Gastrocnemius medialis (tissue), 4 donors: ENCODE measurements around the gene GMPR2.

Experiments used
- POLR2A ChIP-seq, 2 donors: fragments of 450-650 bp; IDR thresholded peaks; one replicate each; pipeline ENCODE4 v1.6.1; 2017; ENCODE audit warnings: antibody characterized with exemption in 2 of 2, mild to moderate bottlenecking in 2 of 2, moderate library complexity in 2 of 2
- TF ChIP-seq, protein P1 (sequence below), 5 experiments: fragments of 450-650 bp in 3 of 5; fragments of 200-600 bp in 2 of 5; sonication (generic) in 2 of 5; IDR thresholded peaks in 4 of 5; conservative IDR thresholded peaks in 1 of 5; 1 replicate in 4 of 5; 2 replicates in 1 of 5; pipeline ENCODE4 v1.5.1; 2016 to 2019; ENCODE audit warnings: antibody characterized with exemption in 5 of 5, mild to moderate bottlenecking in 3 of 5, moderate library complexity in 3 of 5

DNA sequence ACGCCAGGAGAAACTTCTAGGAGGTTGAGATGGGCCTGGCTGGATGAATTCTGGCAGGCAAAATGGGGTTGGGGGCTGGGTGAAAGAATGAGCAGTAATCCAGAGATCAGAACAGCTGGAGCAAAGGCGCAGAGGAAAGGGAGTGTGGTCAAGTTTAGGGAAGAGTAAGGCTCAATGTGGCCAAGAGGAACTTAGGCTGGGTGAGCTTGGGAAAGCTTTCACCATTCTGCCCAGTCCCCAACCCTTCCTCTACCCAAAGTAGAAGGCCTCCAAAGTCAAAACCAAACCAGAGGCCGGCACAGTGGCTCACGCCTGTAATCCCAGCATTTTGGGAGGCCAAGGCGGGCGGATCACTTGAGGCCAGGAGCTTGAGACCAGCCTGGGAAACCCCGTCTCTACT is 48.9 kb downstream of the GMPR2 start:
- TF ChIP-seq, protein P1, sequence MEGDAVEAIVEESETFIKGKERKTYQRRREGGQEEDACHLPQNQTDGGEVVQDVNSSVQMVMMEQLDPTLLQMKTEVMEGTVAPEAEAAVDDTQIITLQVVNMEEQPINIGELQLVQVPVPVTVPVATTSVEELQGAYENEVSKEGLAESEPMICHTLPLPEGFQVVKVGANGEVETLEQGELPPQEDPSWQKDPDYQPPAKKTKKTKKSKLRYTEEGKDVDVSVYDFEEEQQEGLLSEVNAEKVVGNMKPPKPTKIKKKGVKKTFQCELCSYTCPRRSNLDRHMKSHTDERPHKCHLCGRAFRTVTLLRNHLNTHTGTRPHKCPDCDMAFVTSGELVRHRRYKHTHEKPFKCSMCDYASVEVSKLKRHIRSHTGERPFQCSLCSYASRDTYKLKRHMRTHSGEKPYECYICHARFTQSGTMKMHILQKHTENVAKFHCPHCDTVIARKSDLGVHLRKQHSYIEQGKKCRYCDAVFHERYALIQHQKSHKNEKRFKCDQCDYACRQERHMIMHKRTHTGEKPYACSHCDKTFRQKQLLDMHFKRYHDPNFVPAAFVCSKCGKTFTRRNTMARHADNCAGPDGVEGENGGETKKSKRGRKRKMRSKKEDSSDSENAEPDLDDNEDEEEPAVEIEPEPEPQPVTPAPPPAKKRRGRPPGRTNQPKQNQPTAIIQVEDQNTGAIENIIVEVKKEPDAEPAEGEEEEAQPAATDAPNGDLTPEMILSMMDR (IDR thresholded peaks at IDR 0.05 in 4 of 5, conservative IDR thresholded peaks at IDR 0.05 in 1 of 5) = no peak
- TF ChIP-seq POLR2A (IDR thresholded peaks at IDR 0.05) = no peak
